Measurements from ENCODE around the gene CNTNAP2. TPM values are rescaled to one million over a fixed set of nuclear protein-coding genes. Genes with fewer than 3 reads are reported as not detected.
A peak's percentile ranks its signal among the peaks of the same experiment; 100 is the strongest.

The CNTNAP2 gene
- total and polyA plus RNA-seq, 2 of the 13 experiments (the other 11 are each of a cell fraction or from before 2014, with no cell fraction given), result 0.40 to 0.42 TPM

- Histone ChIP-seq H3K27me3 (ENCODE audit: control insufficient read depth in 1 of 2, insufficient read depth in 2 of 2, low read length in 2 of 2) (no peaks in the 10 kb centered on the region), H4K20me1 (ENCODE audit: insufficient read depth, low read length) (no peaks in the 10 kb centered on the region), H3K4me1 (ENCODE audit: insufficient read depth, low read length) (no peaks in the 10 kb centered on the region), H3K4me2 (ENCODE audit: low read depth, low read length) (no peak overlapping the region), H3K9ac (ENCODE audit: insufficient read depth, low read depth, low read length) (no peak overlapping the region), H3K36me3 (replicated peaks in 1 of 2; ENCODE audit: control insufficient read depth in 1 of 2, insufficient read depth in 2 of 2, low read length in 2 of 2) (no peaks in the 10 kb centered on the region), H2AFZ (ENCODE audit: low read length) (no peak overlapping the region), H3K27ac (ENCODE audit: extremely low read length, insufficient read depth, low read length) (no peak overlapping the region), H3K4me3 (replicated peaks in 1 of 3; ENCODE audit: insufficient read depth in 1 of 3, low read depth in 2 of 3, low read length in 3 of 3) (no peak overlapping the region), H3K9me3 (ENCODE audit: low read length) (no peaks in the 10 kb centered on the region), H3K79me2 (ENCODE audit: insufficient read depth, low read length) (no peaks in the 10 kb centered on the region)
- WGBS (ENCODE audit: low lambda C conversion rate), result 0% methylated on average over 1 of the region's 1 CpG
- POLR2A ChIA-PET, result no interaction called here
- CTCF ChIA-PET (ENCODE audit: low intra/inter-chr PET ratio, low total read pairs), result no interaction called here
- no peak for DNase-seq (ENCODE audit: low spot score)
- peak; percentile 55; the same call in 1 of the 2 replicates for TF ChIP-seq ATF7 (IDR thresholded peaks at IDR 0.05)
- TF ChIP-seq ATF7 (CRISPR knock-in tag; IDR thresholded peaks at IDR 0.05), result no peak
- no peak for TF ChIP-seq HNRNPLL (IDR thresholded peaks at IDR 0.05; ENCODE audit: low read depth, low read length, poor library complexity, severe bottlenecking)
- intact Hi-C loops (cut with micrococcal nuclease; ENCODE audit: unreplicated experiment), result no loop called here
- BruUV-seq (replicated peaks), result no TSS peak
- in situ Hi-C loops (cut with HindIII; ENCODE audit: extremely low pct_ligation_motif_present, low pct_unique_long_range_greater_than_20kb), result no loop called here
- ATAC-seq, result no peak
- FAIRE-seq, result no peak
Measured at GRCh38 chr7:148289630-148290029, 2173.0 kb downstream of the CNTNAP2 start.

- BruUV-seq (replicated peaks), result no TSS peak
- no peak for TF ChIP-seq CTCF (CRISPR knock-in tag; IDR thresholded peaks at IDR 0.05)
- TF ChIP-seq NFYB (CRISPR knock-in tag; IDR thresholded peaks at IDR 0.05), result no peak
- TF ChIP-seq RCOR2 (CRISPR knock-in tag; IDR thresholded peaks at IDR 0.05), result no peak
- TF ChIP-seq ATF3 (CRISPR knock-in tag; IDR thresholded peaks at IDR 0.05), result no peak
- TF ChIP-seq ZHX2 (IDR thresholded peaks at IDR 0.05; ENCODE audit: low read depth), result no peak
- TF ChIP-seq ZHX2 (CRISPR knock-in tag; IDR thresholded peaks at IDR 0.05; ENCODE audit: borderline replicate concordance), result no peak
- TF ChIP-seq ZNF205 (CRISPR knock-in tag; IDR thresholded peaks at IDR 0.05), result no peak
- no peak for TF ChIP-seq CENPBD1 (CRISPR knock-in tag; IDR thresholded peaks at IDR 0.05; ENCODE audit: borderline replicate concordance, low read depth)
Measured at GRCh38 chr7:148290538-148290937, 2173.9 kb downstream of the CNTNAP2 start.

More at GRCh38 chr7:148290538-148290937, 2173.9 kb downstream of the CNTNAP2 start:
- ATAC-seq (no peak), DNase-seq (ENCODE audit: low spot score) (no peak), FAIRE-seq (no peak)
- in situ Hi-C loops (cut with HindIII; ENCODE audit: extremely low pct_ligation_motif_present, low pct_unique_long_range_greater_than_20kb), result no loop called here
- H3K27ac ChIP-seq (ENCODE audit: extremely low read length, insufficient read depth, low read length), result no peak overlapping the region
- no peaks in the 10 kb centered on the region for H3K27me3 ChIP-seq (ENCODE audit: control insufficient read depth in 1 of 2, insufficient read depth in 2 of 2, low read length in 2 of 2)
- H2AFZ ChIP-seq (ENCODE audit: low read length), result no peak overlapping the region
- no peaks in the 10 kb centered on the region for H3K9me3 ChIP-seq (ENCODE audit: low read length)
- intact Hi-C loops (cut with micrococcal nuclease; ENCODE audit: unreplicated experiment), result no loop called here
- no peak overlapping the region for H3K4me2 ChIP-seq (ENCODE audit: low read depth, low read length)
- H3K9ac ChIP-seq (ENCODE audit: insufficient read depth, low read depth, low read length), result no peak overlapping the region
- no peak overlapping the region for H3K4me3 ChIP-seq (replicated peaks in 1 of 3; ENCODE audit: insufficient read depth in 1 of 3, low read depth in 2 of 3, low read length in 3 of 3)
- ChIA-PET CTCF (ENCODE audit: low intra/inter-chr PET ratio, low total read pairs) (no interaction called here), POLR2A (no interaction called here)
- no peaks in the 10 kb centered on the region for H3K36me3 ChIP-seq (replicated peaks in 1 of 2; ENCODE audit: control insufficient read depth in 1 of 2, insufficient read depth in 2 of 2, low read length in 2 of 2)
- 45% methylated on average over 3 of the region's 3 CpGs for WGBS (ENCODE audit: low lambda C conversion rate)
- H3K79me2 ChIP-seq (ENCODE audit: insufficient read depth, low read length), result no peaks in the 10 kb centered on the region
- no peaks in the 10 kb centered on the region for H4K20me1 ChIP-seq (ENCODE audit: insufficient read depth, low read length)
- H3K4me1 ChIP-seq (ENCODE audit: insufficient read depth, low read length), result no peaks in the 10 kb centered on the region
